ENCODE measurements around the gene SKAP1. TPM values are rescaled to one million over a fixed set of nuclear protein-coding genes. Genes with fewer than 3 reads are reported as not detected.
A peak's percentile ranks its signal among the peaks of the same experiment; 100 is the strongest.

The SKAP1 gene
- polyA plus RNA-seq, 6 donors from 2014 or later: 79.3 to 166 (median 140) TPM

DNA sequence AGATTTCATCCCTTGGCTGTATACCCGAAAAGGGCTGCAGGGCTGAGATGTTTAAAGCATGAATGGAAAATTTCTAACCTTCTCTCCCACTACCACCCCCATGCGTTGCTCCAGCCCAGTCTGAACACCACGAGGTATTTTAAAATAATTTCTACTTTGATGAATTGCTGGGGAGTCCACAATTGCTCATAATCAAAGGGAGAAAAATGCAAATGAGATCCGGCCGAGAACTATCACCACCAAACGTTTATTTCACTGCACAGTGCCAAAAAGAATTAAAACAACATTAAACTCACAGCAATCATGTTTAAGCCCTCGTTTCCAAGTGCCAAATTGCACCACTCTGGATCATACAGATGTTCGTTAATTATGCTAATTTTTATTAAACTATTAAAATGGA, 285.8 kb downstream of the SKAP1 start:
- Mint-ChIP-seq H3K9me3 (no peaks in the 10 kb centered on the region), H3K27ac (peak overlapping the region in 1 of 6 donors; percentile 15), H3K36me3 (peaks cover 7 to 23% of the 10 kb centered on the region in 2 donors), H3K4me1 (peaks cover 10 to 21% (median 12%) of the 10 kb centered on the region in 3 donors), H3K27me3 (no peaks in the 10 kb centered on the region), H3K4me3 (no peak overlapping the region)
- ATAC-seq (ENCODE audit: low read depth in 2 of 2) (no peak), DNase-seq (no peak)

DNA sequence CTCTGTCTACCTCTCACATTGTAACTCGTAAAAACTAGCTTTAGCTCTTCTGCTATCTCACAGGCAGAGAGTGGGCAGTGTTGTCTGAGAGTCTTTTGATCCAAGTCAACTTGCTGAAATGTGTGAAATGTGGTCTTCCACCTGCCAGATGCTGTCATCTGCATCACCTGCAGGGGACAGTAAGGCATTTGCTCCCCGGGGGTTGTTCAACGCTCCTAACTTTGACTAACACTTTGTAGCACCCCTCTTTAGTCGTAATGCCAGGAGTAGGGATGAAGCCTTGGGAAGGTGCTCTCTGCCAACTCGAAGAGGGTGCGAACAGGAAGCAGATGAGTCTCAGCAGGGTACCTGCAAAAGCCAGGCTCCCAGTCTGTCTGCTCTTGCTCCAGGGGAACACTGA, 286.4 kb downstream of the SKAP1 start:
- ATAC-seq (ENCODE audit: low read depth in 2 of 2): no peak
- Mint-ChIP-seq H3K4me1 (peaks cover 10 to 21% (median 12%) of the 10 kb centered on the region in 3 donors), H3K27ac (no peak overlapping the region), H3K4me3 (no peak overlapping the region), H3K27me3 (no peaks in the 10 kb centered on the region), H3K9me3 (no peaks in the 10 kb centered on the region), H3K36me3 (peaks cover 7 to 17% of the 10 kb centered on the region in 2 donors)
- DNase-seq: no peak

DNA sequence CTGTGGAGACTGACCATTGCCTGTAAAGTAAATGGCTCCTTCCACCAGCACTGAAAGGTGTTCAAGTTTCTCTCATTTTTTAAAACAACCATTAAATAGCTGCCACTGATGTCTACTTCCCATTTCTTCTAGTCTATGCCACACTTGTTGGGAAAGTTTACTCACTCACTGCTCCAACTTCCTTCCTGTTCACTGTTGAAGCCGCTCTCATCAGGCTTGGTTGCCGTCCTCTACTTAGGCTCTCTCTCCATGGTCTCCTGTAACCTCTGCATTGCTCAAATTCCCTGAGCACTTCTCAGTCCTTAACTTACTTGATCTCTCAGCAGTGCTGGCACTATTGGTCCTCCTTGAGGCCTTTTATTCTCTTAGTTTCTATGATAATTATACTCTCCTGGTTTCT, 290.1 kb downstream of the SKAP1 start:
- ATAC-seq (ENCODE audit: low read depth in 2 of 2) (no peak), DNase-seq (no peak)
- no peak overlapping the region for H3K4me3 Mint-ChIP-seq
- peak overlapping the region; percentile 3 to 80 (median 52) for H3K27ac Mint-ChIP-seq
- peaks cover 0 to 5% of the 10 kb centered on the region in 2 donors for H3K36me3 Mint-ChIP-seq
- H3K4me1 Mint-ChIP-seq: peaks cover 10 to 21% (median 12%) of the 10 kb centered on the region in 3 donors
- no peaks in the 10 kb centered on the region for H3K27me3 Mint-ChIP-seq
- H3K9me3 Mint-ChIP-seq: no peaks in the 10 kb centered on the region

DNA sequence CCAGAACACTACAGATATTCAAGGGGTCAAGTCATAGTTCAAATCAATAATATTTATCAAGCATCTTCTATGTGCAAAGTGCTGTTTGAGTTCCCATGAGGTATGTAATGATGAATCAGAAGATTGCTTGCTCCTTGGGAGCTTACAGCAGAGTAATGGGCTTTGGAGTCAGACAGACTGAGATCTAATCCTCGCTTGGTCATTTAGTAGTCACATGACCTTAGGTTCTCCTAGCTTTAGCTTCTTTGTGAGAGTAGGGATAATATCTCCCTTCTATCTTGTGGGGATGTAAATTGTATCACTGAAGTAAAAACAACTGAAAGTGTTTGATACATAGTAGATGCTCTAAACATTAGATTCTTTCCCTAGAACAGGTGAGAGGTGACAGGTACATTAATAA, 292.4 kb downstream of the SKAP1 start:
- H3K36me3 Mint-ChIP-seq: peaks cover 0 to 5% of the 10 kb centered on the region in 2 donors

DNA sequence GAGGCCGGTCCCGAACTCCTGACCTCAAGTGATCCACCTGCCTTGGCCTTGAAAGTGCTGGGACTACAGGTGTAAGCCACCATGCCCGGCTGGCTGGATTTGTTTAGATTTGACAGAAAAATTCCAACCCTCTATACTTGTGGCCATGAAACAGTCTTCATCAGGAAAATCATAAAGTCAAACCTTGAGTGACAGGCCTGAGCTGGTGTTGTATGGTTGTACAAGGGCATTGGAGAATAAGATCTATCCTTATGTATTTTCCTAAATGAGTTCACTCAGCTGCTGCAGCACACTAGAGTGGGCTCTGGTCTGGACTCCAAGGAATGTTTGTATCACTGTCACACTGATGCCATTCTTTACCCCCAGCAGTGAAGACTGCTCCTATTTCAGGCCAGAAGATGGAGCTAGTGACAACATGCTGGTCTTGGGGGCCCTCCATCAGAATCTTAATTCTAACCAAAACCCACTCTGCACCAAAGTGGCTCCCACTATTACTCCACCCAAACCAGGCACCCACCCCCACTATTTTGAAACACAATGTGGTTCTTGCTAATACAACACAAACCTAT, 295.0 kb downstream of the SKAP1 start:
- Mint-ChIP-seq H3K4me3 (no peak overlapping the region), H3K4me1 (peaks cover 7 to 12% (median 8%) of the 10 kb centered on the region in 3 donors), H3K36me3 (peaks cover 0 to 5% of the 10 kb centered on the region in 2 donors), H3K9me3 (no peaks in the 10 kb centered on the region), H3K27ac (peak overlapping the region in 1 of 6 donors; percentile 80), H3K27me3 (no peaks in the 10 kb centered on the region)
- DNase-seq (no peak), ATAC-seq (ENCODE audit: low read depth in 2 of 2) (no peak)

More for the DNA sequence above, 292.4 kb downstream of the SKAP1 start:
- DNase-seq: no peak
- H3K27me3 Mint-ChIP-seq: no peaks in the 10 kb centered on the region
- H3K9me3 Mint-ChIP-seq: no peaks in the 10 kb centered on the region
- H3K4me1 Mint-ChIP-seq: peaks cover 10 to 18% (median 12%) of the 10 kb centered on the region in 3 donors
- no peak overlapping the region for H3K4me3 Mint-ChIP-seq
- ATAC-seq (ENCODE audit: low read depth in 2 of 2): no peak
- no peak overlapping the region for H3K27ac Mint-ChIP-seq

DNA sequence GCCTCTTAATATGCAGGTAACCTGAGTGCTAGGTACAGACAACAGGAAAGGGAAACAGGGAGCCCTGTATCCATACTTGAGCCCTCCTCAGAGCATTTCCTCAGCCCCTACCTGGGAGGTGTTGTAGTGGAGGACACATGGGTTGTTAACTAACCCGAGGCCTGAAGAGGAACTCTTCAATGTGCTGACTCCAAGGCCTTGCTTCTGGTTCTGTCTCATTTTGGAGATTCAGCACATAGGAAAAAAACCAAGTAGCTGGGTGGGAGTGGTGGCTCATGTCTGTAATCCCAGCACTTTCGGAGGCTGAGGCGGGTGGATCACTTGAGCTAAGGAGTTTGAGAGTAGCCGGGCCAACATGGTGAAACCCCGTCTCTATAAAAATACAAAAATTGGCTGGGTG, 297.6 kb downstream of the SKAP1 start:
- no peak for DNase-seq

DNA sequence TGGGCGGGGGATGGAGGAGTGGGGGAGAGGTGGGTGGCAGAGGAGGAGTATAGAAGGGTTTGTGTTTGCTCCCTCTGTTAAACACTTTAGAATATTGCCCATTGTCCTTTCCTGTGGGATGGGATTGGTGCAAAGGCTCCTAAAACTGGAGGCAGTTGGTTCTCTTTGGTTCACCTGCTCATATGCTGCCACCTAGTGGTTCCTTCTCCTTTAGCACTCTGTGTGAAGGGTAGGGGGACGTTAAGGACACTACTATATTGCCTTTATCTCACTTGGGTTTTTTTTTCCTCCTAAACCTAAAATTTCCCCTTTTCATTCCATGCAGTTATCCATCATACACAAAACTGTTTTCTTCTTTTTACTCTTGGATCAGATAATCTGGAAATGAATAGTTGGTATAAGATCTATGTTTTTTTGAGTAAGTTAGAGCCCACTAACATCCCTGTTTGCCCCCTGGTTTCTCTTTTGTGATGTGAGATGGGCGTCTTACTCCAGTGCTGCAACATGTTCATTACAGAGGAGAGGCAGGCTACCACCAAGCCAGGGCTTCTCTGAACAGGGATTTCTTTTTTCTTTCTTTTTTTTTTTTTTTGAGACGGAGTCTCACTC, 298.7 kb downstream of the SKAP1 start:
- Mint-ChIP-seq H3K4me3 (no peak overlapping the region), H3K9me3 (no peaks in the 10 kb centered on the region), H3K27me3 (no peaks in the 10 kb centered on the region), H3K27ac (peak overlapping the region in 4 of 6 donors; percentile 13 to 76 (median 46)), H3K36me3 (no peaks in the 10 kb centered on the region), H3K4me1 (peaks cover 3 to 7% (median 4%) of the 10 kb centered on the region in 3 donors)
- DNase-seq: peak; percentile 60
- ATAC-seq (ENCODE audit: low read depth in 2 of 2): peak; percentile 81 to 88

More for the DNA sequence above, 297.6 kb downstream of the SKAP1 start:
- Mint-ChIP-seq H3K4me3 (no peak overlapping the region), H3K9me3 (no peaks in the 10 kb centered on the region), H3K27me3 (no peaks in the 10 kb centered on the region), H3K27ac (no peak overlapping the region), H3K4me1 (peaks cover 3 to 7% (median 4%) of the 10 kb centered on the region in 3 donors), H3K36me3 (no peaks in the 10 kb centered on the region)
- ATAC-seq (ENCODE audit: low read depth in 2 of 2): no peak

DNA sequence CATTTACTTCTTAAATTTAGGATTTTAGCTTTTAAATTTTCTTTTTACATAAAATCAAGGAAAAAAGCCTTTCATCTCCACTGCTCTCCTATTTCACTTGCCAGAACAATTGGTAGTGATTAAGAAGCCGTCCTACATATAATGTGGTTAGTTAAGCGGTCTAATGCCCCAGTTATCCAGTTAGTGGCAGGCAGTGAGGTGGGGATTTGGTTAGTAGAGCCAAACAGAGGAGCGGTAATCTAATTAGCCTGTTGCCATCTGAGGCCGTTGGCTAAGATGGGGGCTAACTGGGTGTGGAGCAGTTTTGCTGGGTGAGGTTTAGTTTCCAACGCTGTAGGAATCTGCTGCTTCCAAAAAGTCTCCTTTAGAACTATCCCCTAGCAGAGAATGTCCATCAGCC, 300.0 kb downstream of the SKAP1 start:
- H3K36me3 Mint-ChIP-seq: no peaks in the 10 kb centered on the region
- no peaks in the 10 kb centered on the region for H3K27me3 Mint-ChIP-seq
- H3K9me3 Mint-ChIP-seq: no peaks in the 10 kb centered on the region
- no peak overlapping the region for H3K4me3 Mint-ChIP-seq
- ATAC-seq (ENCODE audit: low read depth in 2 of 2) (no peak), DNase-seq (no peak)
- H3K27ac Mint-ChIP-seq: peak overlapping the region in 1 of 6 donors; percentile 47
- peaks cover 3 to 7% (median 4%) of the 10 kb centered on the region in 3 donors for H3K4me1 Mint-ChIP-seq

DNA sequence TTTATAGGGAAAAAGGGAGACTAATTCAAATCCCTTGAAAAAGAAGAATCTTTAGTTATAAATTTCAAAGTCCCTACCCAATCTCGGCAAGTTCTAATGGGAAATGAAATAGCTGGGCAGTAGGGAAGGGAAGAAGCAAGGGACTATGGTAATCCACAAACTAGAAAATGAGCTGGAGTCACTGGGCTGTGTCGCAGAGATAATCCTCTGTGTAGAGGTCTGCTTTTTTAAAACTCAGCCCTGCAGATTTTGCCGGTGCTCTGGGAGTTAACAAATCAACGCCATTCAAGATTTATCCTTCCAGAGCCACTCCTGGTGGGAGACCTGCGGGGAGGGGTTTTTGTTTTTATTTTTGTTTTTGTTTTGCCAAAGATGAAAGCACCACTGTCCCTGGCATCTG, 301.6 kb downstream of the SKAP1 start:
- Mint-ChIP-seq H3K4me1 (peaks cover 3 to 7% (median 4%) of the 10 kb centered on the region in 3 donors), H3K36me3 (peaks cover 0 to 3% of the 10 kb centered on the region in 2 donors), H3K27me3 (no peaks in the 10 kb centered on the region), H3K4me3 (no peak overlapping the region), H3K9me3 (no peaks in the 10 kb centered on the region), H3K27ac (peak overlapping the region in 1 of 6 donors; percentile 22)
- no peak for ATAC-seq (ENCODE audit: low read depth in 2 of 2)
- DNase-seq: no peak

DNA sequence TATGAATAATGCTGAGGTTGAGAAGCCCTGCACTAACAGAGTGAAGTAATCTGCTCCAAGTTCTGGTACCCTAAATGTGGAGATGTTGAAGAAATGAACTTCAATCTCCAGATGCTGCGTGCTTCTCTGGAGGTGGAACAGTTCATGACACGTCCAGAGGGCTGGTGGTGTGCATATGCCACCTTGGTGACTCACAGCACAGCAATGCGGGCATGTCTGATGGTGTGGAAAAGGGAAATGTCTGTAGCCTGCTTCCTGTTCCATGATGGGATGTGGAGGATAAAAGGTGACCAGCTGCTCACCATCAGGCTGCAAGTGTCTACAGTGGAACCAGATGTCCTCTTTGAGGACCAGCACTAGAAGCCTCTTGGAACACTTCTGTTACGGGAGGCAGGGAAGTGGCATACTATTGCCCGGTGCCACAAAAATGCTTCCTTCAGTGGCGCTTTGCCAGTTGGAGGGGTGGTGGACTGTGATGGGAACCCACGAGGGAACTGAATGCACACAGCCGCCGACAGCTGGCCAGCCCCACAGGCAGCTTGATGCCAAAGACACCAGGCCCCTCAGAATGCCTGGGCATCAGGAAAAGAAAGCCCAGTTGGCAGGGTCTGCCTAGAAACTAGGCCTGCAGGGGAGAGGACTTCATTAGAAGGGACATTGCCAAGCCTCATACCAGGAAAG, 302.5 kb downstream of the SKAP1 start:
- H3K36me3 Mint-ChIP-seq: peaks cover 0 to 9% of the 10 kb centered on the region in 2 donors
- H3K4me3 Mint-ChIP-seq: no peak overlapping the region
- no peak overlapping the region for H3K27ac Mint-ChIP-seq
- no peaks in the 10 kb centered on the region for H3K9me3 Mint-ChIP-seq
- no peak for ATAC-seq (ENCODE audit: low read depth in 2 of 2)
- H3K27me3 Mint-ChIP-seq: no peaks in the 10 kb centered on the region
- DNase-seq: no peak
- H3K4me1 Mint-ChIP-seq: peaks cover 3 to 7% (median 4%) of the 10 kb centered on the region in 3 donors

DNA sequence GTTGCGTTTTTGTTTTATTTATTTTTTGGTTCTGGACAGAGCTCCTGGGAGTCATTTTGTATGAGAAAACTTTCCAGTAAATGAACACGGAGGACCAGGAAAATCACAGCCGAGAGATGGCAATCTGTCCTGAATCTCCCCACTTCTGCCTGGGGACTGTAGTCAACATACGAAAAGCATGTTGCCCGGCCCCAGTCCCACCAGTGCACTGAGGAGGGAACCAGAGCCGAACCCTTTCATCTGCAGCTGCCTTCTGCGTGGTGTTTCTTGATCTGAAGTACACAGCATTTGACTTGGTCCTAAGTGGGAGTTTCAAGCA, 303.5 kb downstream of the SKAP1 start:
- Mint-ChIP-seq H3K27me3 (no peaks in the 10 kb centered on the region), H3K36me3 (peaks cover 0 to 9% of the 10 kb centered on the region in 2 donors), H3K9me3 (no peaks in the 10 kb centered on the region), H3K4me1 (peaks cover 3 to 6% (median 4%) of the 10 kb centered on the region in 3 donors), H3K4me3 (no peak overlapping the region), H3K27ac (peak overlapping the region in 2 of 6 donors; percentile 27 to 78)
- DNase-seq: no peak
- no peak for ATAC-seq (ENCODE audit: low read depth in 2 of 2)

DNA sequence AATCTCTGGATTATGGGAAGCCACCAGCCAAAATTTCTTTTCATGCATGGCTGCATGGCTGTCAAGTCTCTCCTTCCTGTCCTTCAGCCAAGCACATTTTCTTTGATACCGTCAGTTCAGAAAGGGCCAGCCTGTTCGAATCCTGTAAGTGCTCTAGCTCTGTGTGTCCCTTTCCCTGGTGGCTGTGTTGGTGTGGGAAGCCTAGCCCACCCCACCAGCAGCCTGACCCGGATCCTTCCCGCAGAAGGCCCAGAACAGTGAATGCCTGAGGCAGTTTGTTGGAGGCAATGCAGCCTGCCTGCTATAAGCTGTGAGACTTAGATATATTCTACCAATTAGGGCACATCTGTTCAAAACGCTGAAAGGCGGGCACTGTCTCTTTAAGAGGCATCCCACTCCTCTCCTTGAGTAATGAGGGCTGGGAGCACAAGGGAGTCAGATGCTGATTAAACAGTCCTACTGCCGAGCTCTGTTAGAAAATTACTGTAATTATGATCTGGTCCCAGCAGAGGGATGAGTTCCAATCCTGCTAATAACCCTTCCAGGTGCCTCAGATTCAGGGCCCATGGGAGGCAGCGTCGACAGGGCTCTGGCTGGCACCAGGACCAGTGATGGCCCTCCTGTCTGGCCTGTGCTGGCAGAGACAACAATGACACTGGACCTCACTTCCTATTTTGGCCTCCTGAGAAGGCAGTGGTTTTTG, 304.0 kb downstream of the SKAP1 start:
- peaks cover 0 to 9% of the 10 kb centered on the region in 2 donors for H3K36me3 Mint-ChIP-seq
- ATAC-seq (ENCODE audit: low read depth in 2 of 2): no peak
- H3K4me3 Mint-ChIP-seq: no peak overlapping the region
- H3K4me1 Mint-ChIP-seq: peaks cover 0 to 1% (median 0%) of the 10 kb centered on the region in 3 donors
- peak overlapping the region in 2 of 6 donors; percentile 47 to 78 for H3K27ac Mint-ChIP-seq
- DNase-seq: no peak
- no peaks in the 10 kb centered on the region for H3K27me3 Mint-ChIP-seq
- no peaks in the 10 kb centered on the region for H3K9me3 Mint-ChIP-seq

DNA sequence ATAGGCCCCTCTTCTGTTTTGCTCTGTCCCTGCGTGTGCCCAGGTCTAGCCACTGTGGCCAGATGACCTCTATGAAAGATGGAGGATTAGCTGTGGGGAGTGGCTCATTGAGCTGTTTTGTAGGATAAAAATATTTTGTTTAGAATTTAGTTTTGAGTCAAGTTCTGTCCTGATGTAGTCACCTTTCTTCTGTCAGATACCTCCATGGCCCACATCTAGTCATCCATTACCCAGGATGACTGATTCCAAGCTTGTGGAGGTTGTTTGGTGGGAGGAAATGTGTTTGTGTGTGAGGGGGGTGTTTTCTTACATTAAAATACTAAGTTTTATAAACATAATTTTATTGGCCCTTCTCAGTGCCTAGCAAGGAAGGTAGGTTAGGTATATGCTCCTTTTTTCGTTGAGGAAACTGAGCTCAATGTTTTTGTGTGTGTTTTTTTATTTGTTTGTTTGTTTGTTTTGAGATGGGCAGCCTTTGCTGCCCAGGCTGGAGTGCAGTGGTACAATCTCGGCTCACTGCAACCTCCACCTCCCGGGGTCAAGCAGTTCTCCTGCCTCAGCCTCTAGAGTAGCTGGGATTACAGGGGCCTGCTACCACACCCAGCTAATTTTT, 306.1 kb downstream of the SKAP1 start:
- H3K27me3 Mint-ChIP-seq: no peaks in the 10 kb centered on the region
- H3K27ac Mint-ChIP-seq: peak overlapping the region in 2 of 6 donors; percentile 36 to 87
- no peaks in the 10 kb centered on the region for H3K9me3 Mint-ChIP-seq
- H3K4me1 Mint-ChIP-seq: no peaks in the 10 kb centered on the region
- DNase-seq (no peak), ATAC-seq (ENCODE audit: low read depth in 2 of 2) (no peak)
- H3K36me3 Mint-ChIP-seq: peaks cover 0 to 9% of the 10 kb centered on the region in 2 donors
- H3K4me3 Mint-ChIP-seq: no peak overlapping the region
